Gastrocnemius medialis (tissue), 4 donors: ENCODE results near the gene HTR4. TPM values are rescaled to one million over a fixed set of nuclear protein-coding genes. Genes with fewer than 3 reads are reported as not detected.

Experiments
- ATAC-seq, 2 donors: fragments of 150-250 bp; one replicate each; pipeline ENCODE4 v1.9.1; 2016
- DNase-seq, 2 donors: peaks; one replicate each; pipeline ENCODE4 v3.0.0-alpha.2; 2019
- H3K27ac ChIP-seq, 4 donors: fragments of 200-600 bp; sonication (generic); 1 replicate in 1 of 4; 2 replicates in 3 of 4; pipeline ENCODE4 v1.5.1; 2016 to 2018; ENCODE audit warnings: mild to moderate bottlenecking in 2 of 4, moderate library complexity in 1 of 4
- H3K27me3 ChIP-seq, 3 donors: fragments of 200-600 bp; sonication (generic) in 2 of 3; 1 replicate in 1 of 3; 2 replicates in 2 of 3; pipeline versions ENCODE4 v1.5.1 to v1.6.0; 2016 to 2019; ENCODE audit warnings: mild to moderate bottlenecking in 1 of 3, moderate library complexity in 1 of 3
- H3K36me3 ChIP-seq, 2 donors: fragments of 200-600 bp; sonication (generic) in 1 of 2; one replicate each; pipeline ENCODE4 v1.5.1; 2017 to 2018
- H3K4me1 ChIP-seq, 2 donors: fragments of 200-600 bp; sonication (generic) in 1 of 2; one replicate each; pipeline ENCODE4 v1.5.1; 2016 to 2017; ENCODE audit warnings: mild to moderate bottlenecking in 2 of 2
- H3K4me3 ChIP-seq, 4 donors: fragments of 200-600 bp; sonication (generic) in 3 of 4; 1 replicate in 1 of 4; 2 replicates in 3 of 4; pipeline ENCODE4 v1.5.1; 2016 to 2019; ENCODE audit warnings: mild to moderate bottlenecking in 2 of 4
- H3K9me3 ChIP-seq, 3 donors: fragments of 200-600 bp; sonication (generic) in 2 of 3; 1 replicate in 1 of 3; 2 replicates in 2 of 3; pipeline ENCODE4 v1.5.1; 2016 to 2019
- POLR2A ChIP-seq, 2 donors: fragments of 450-650 bp; IDR thresholded peaks; one replicate each; pipeline ENCODE4 v1.6.1; 2017; ENCODE audit warnings: antibody characterized with exemption in 2 of 2, mild to moderate bottlenecking in 2 of 2, moderate library complexity in 2 of 2
- in situ Hi-C, 4 donors: fragments of 200-750 bp; cut with MboI; loops; one replicate each; pipeline versions ENCODE4 v1.15.0 to v1.8.0; 2017; ENCODE audit warnings: low sequenced_read_pairs in 4 of 4
- intact Hi-C: fragments of 100-400 bp; cut with DNase I; formaldehyde crosslinking; loops from one replicate; pipeline ENCODE4 v1.15.1; 2023; ENCODE audit warnings: low total_unique reads
- total RNA-seq, 4 donors: library from RNA; depleted of rRNA; stranded (reverse); fragments of >200 nt; gene quantifications; one replicate each; pipeline versions ENCODE4 v1.1.0 to v1.2.3, GENCODE V29; 2016
- TF ChIP-seq, protein P1 (sequence below), 5 experiments: fragments of 450-650 bp in 3 of 5; fragments of 200-600 bp in 2 of 5; sonication (generic) in 2 of 5; IDR thresholded peaks in 4 of 5; conservative IDR thresholded peaks in 1 of 5; 1 replicate in 4 of 5; 2 replicates in 1 of 5; pipeline ENCODE4 v1.5.1; 2016 to 2019; ENCODE audit warnings: antibody characterized with exemption in 5 of 5, mild to moderate bottlenecking in 3 of 5, moderate library complexity in 3 of 5

HTR4 gene
- total RNA-seq, 4 donors from 2014 or later = 0.41 to 0.51 TPM; not detected in 2

DNA sequence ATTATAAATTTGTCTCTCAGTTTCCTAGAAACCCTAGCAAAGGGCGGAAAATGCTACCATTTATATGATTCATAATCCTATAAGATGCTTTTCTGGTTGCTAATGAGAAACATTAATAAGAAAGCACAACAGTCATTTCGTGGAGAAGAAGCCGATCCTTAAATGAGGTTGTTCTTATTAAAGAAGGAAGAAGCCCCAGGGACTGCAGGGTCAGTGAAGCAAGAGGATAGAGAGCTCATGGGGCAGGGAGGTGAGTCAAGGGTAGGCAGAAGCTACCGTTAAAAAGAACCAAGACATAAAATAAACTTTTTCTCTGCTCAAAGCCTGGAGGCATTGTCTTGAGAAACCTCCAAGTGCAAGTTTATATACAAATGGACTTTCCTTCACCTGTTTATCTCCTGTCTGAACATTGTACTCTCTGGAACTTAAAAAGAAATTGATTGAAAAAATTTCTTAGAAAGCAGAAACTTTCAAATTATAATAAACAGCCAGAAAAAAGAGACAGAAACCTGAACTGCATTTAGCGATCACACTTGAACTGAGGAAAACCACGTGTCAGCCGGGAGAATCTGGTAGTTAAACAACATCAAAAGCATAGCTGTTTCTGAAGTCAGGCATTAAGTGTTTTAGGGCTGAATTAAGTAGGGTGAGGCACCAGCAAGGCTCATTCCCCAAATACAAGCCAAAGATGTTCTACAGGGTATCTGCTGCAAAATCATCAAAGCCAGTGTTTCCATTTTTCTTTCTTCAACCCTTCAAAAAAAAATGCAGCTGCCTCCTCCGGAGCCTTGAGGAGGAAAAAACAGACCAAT lies 21.9 kb downstream of the HTR4 start:
- H3K4me1 ChIP-seq = no peaks in the 10 kb centered on the region
- TF ChIP-seq, protein P1, sequence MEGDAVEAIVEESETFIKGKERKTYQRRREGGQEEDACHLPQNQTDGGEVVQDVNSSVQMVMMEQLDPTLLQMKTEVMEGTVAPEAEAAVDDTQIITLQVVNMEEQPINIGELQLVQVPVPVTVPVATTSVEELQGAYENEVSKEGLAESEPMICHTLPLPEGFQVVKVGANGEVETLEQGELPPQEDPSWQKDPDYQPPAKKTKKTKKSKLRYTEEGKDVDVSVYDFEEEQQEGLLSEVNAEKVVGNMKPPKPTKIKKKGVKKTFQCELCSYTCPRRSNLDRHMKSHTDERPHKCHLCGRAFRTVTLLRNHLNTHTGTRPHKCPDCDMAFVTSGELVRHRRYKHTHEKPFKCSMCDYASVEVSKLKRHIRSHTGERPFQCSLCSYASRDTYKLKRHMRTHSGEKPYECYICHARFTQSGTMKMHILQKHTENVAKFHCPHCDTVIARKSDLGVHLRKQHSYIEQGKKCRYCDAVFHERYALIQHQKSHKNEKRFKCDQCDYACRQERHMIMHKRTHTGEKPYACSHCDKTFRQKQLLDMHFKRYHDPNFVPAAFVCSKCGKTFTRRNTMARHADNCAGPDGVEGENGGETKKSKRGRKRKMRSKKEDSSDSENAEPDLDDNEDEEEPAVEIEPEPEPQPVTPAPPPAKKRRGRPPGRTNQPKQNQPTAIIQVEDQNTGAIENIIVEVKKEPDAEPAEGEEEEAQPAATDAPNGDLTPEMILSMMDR (IDR thresholded peaks at IDR 0.05 in 4 of 5, conservative IDR thresholded peaks at IDR 0.05 in 1 of 5) = no peak
- TF ChIP-seq POLR2A (IDR thresholded peaks at IDR 0.05) = no peak
- no peaks in the 10 kb centered on the region for H3K27me3 ChIP-seq
- DNase-seq (no peak), ATAC-seq (no peak)
- intact Hi-C loops = no loop called here
- H3K27ac ChIP-seq = no peak overlapping the region
- in situ Hi-C loops = no loop called here
- H3K36me3 ChIP-seq = no peaks in the 10 kb centered on the region
- no peak overlapping the region for H3K4me3 ChIP-seq
- no peaks in the 10 kb centered on the region for H3K9me3 ChIP-seq

DNA sequence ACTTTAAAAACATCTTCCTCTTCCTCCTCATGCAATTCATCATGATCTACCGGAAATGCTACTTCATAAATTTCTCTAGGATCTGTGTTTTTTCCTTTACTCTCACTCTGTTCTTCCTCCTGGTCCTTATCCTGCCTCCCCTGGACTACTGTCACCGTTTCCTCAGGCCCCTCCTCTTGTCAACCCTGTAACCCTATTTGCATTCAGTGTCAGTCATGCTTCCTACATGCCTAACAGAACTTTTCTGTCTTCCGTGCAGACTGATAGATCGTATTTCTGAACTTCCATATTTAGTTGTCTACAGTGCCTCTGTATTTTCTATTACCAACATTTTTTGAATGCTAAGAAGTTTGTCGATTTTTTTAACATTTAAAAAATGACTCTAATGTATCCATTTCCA lies 27.3 kb downstream of the HTR4 start:
- ATAC-seq = no peak
- Histone ChIP-seq H3K27me3 (no peaks in the 10 kb centered on the region), H3K9me3 (no peaks in the 10 kb centered on the region), H3K27ac (no peak overlapping the region), H3K4me3 (no peak overlapping the region), H3K4me1 (no peaks in the 10 kb centered on the region), H3K36me3 (no peaks in the 10 kb centered on the region)
- TF ChIP-seq, protein P1 (IDR thresholded peaks at IDR 0.05 in 4 of 5, conservative IDR thresholded peaks at IDR 0.05 in 1 of 5) = no peak
- TF ChIP-seq POLR2A (IDR thresholded peaks at IDR 0.05) = no peak
- in situ Hi-C loops (no loop called here), intact Hi-C loops (no loop called here)
- no peak for DNase-seq

DNA sequence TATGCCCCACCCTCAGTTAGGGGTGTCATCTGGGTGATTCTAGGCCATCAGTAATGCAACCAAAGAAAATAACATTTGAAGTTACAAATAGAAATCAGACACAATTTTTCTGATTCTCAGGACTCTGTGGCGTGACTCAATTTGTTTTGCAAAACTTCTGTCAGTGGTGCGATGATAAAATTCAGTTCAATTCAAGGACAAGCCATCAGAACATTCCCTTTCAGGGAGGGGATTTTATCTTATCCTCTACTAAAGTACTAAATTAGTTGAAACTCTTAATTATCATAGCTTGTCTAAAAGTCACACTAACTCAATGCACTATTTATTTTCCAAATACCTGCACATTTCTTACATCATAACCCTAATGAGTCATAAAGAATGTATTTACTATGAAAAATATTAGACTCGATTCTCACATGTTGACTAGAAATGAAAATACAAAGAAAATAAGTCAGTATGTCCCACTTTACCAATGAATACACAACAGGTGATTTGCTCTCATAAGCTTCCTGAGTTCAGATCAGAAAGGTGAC lies 28.2 kb downstream of the HTR4 start:
- Histone ChIP-seq H3K36me3 (no peaks in the 10 kb centered on the region), H3K4me1 (no peaks in the 10 kb centered on the region), H3K27me3 (peaks cover 0 to 1% (median 0%) of the 10 kb centered on the region in 3 donors), H3K9me3 (no peaks in the 10 kb centered on the region), H3K27ac (no peak overlapping the region), H3K4me3 (no peak overlapping the region)
- in situ Hi-C loops (no loop called here), intact Hi-C loops (no loop called here)
- DNase-seq (no peak), ATAC-seq (no peak)
- TF ChIP-seq, protein P1 (IDR thresholded peaks at IDR 0.05 in 4 of 5, conservative IDR thresholded peaks at IDR 0.05 in 1 of 5) = no peak
- TF ChIP-seq POLR2A (IDR thresholded peaks at IDR 0.05) = no peak

DNA sequence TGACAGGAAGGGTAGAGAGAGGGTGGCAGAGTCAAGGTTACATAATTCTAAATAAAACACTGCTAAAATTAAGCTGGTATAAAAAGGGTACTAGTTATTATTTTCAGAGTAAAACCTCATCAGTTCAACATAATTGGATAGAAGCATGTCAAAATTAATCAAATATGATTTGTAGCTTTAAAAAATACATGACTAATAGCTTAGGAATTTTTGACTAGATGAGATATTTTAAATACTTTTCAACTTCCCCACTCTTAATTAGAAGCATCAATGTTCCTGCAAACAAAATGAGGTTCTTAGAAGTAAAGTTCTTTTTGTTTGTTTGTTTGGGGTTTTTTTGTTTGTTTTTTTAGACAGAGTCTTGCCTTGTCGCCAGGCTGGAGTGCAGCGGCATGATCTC lies 29.1 kb downstream of the HTR4 start:
- no peak for ATAC-seq
- no peak for DNase-seq
- Histone ChIP-seq H3K27me3 (peaks cover 0 to 2% (median 0%) of the 10 kb centered on the region in 3 donors), H3K36me3 (no peaks in the 10 kb centered on the region), H3K4me3 (no peak overlapping the region), H3K4me1 (no peaks in the 10 kb centered on the region), H3K9me3 (no peaks in the 10 kb centered on the region), H3K27ac (no peak overlapping the region)
- TF ChIP-seq POLR2A (IDR thresholded peaks at IDR 0.05) = no peak
- TF ChIP-seq, protein P1 (IDR thresholded peaks at IDR 0.05 in 4 of 5, conservative IDR thresholded peaks at IDR 0.05 in 1 of 5) = no peak
- intact Hi-C loops (no loop called here), in situ Hi-C loops (no loop called here)
